Cardiac muscle cell (in vitro differentiated cells and primary cell): ENCODE results near the gene TINAG. TPM values are rescaled to one million over a fixed set of nuclear protein-coding genes. Genes with fewer than 3 reads are reported as not detected.

Source experiments
- DNase-seq, 2 donors: peaks; one replicate each; pipeline versions ENCODE4 v3.0.0 to v3.0.0-alpha.2; 2010 to 2017; ENCODE audit warnings: low read depth in 1 of 2, low spot score in 1 of 2
- H3K27ac ChIP-seq: fragments of 200-600 bp; sonication (generic); 2 replicates; pipeline ENCODE4 v1.5.1; 2016
- H3K27me3 ChIP-seq: fragments of 200-600 bp; sonication (generic); 2 replicates; pipeline ENCODE4 v1.6.0; 2016; ENCODE audit warnings: control low read depth
- H3K36me3 ChIP-seq: fragments of 200-600 bp; sonication (generic); 2 replicates; pipeline ENCODE4 v1.5.1; 2016; ENCODE audit warnings: control low read depth
- H3K4me1 ChIP-seq: fragments of 200-600 bp; sonication (generic); 2 replicates; pipeline ENCODE4 v1.8.1; 2017; ENCODE audit warnings: low read depth, mild to moderate bottlenecking, mixed run types
- H3K4me3 ChIP-seq: fragments of 200-600 bp; sonication (generic); 2 replicates; pipeline ENCODE4 v1.5.1; 2016; ENCODE audit warnings: mild to moderate bottlenecking
- H3K9me3 ChIP-seq: fragments of 200-600 bp; sonication (generic); 2 replicates; pipeline ENCODE4 v1.5.1; 2017; ENCODE audit warnings: low read depth, mild to moderate bottlenecking, control low read depth
- CTCF ChIP-seq: IDR thresholded peaks from 2 replicates; pipeline ENCODE4 v1.5.1; 2012; ENCODE audit warnings: low read depth, mild to moderate bottlenecking, low read length
- polyA plus RNA-seq: library from polyadenylated mRNA; unstranded; fragments of >200 nt; fragmentation: Nextera tagmentation; extraction: Ambion mirVana; gene quantifications from 2 replicates; pipeline ENCODE4 v1.2.1, GENCODE V29; 2016
- total RNA-seq: library from RNA; depleted of rRNA; stranded (reverse); fragments of >200 nt; gene quantifications from 2 replicates; pipeline ENCODE4 v1.2.3, GENCODE V29; 2016

Gene TINAG
- total and polyA plus RNA-seq, 2 experiments from 2014 or later: not detected

GRCh38 chr6:54427396-54427937 lies 119.2 kb downstream of the TINAG start:
- no peaks in the 10 kb centered on the region for H3K27me3 ChIP-seq
- no peaks in the 10 kb centered on the region for H3K9me3 ChIP-seq
- no peaks in the 10 kb centered on the region for H3K36me3 ChIP-seq
- no peak for DNase-seq
- H3K4me1 ChIP-seq: no peaks in the 10 kb centered on the region
- no peak overlapping the region for H3K4me3 ChIP-seq
- no peak for TF ChIP-seq CTCF
- H3K27ac ChIP-seq: no peak overlapping the region

GRCh38 chr6:54428431-54428830 lies 120.2 kb downstream of the TINAG start:
- no peak for DNase-seq
- Histone ChIP-seq H3K27me3 (no peaks in the 10 kb centered on the region), H3K36me3 (no peaks in the 10 kb centered on the region), H3K4me3 (no peak overlapping the region), H3K4me1 (no peaks in the 10 kb centered on the region), H3K9me3 (no peaks in the 10 kb centered on the region), H3K27ac (no peak overlapping the region)
- TF ChIP-seq CTCF: no peak

- Histone ChIP-seq H3K4me1 (no peaks in the 10 kb centered on the region), H3K36me3 (no peaks in the 10 kb centered on the region), H3K27me3 (no peaks in the 10 kb centered on the region), H3K4me3 (no peak overlapping the region), H3K27ac (no peak overlapping the region), H3K9me3 (no peaks in the 10 kb centered on the region)
- no peak for TF ChIP-seq CTCF
- DNase-seq: peak in 1 of 2 donors; percentile 31
Observed at GRCh38 chr6:54431466-54431865, 123.2 kb downstream of the TINAG start.

Other genes with a start within 250 kb of the TINAG start
- 60.5 and 65.4 TPM in 2 replicates for gene MLIP, start 197.0 kb upstream of the TINAG start, total RNA-seq
- 42.2 and 68.9 TPM in 2 replicates for gene MLIP, start 197.0 kb upstream of the TINAG start, polyA plus RNA-seq